WI38 (cell line): ENCODE data around the gene TSPO2.

ENCODE experiments used
- H3K4me3 ChIP-seq: 2 replicates; pipeline ENCODE4 v1.5.1; 2011; ENCODE audit warnings: low read depth, mild to moderate bottlenecking, control low read depth, low read length
- CTCF ChIP-seq: IDR thresholded peaks from 2 replicates; pipeline ENCODE4 v1.5.1; 2012; ENCODE audit warnings: low read depth, mild to moderate bottlenecking, control low read depth, low read length

TSPO2 gene

GRCh38 chr6:41054511-41054910 lies 12.2 kb downstream of the TSPO2 start:
- H3K4me3 ChIP-seq, result no peak overlapping the region
- TF ChIP-seq CTCF, result no peak

GRCh38 chr6:41055149-41055548 lies 12.9 kb downstream of the TSPO2 start:
- TF ChIP-seq CTCF, result no peak

GRCh38 chr6:41056768-41057490 lies 14.7 kb downstream of the TSPO2 start:
- no peak for TF ChIP-seq CTCF
- H3K4me3 ChIP-seq, result no peak overlapping the region

More at GRCh38 chr6:41055149-41055548, 12.9 kb downstream of the TSPO2 start:
- H3K4me3 ChIP-seq, result no peak overlapping the region

GRCh38 chr6:41058783-41059181 lies 16.5 kb downstream of the TSPO2 start:
- no peak overlapping the region for H3K4me3 ChIP-seq
- no peak for TF ChIP-seq CTCF

- TF ChIP-seq CTCF, result no peak
- H3K4me3 ChIP-seq, result no peak overlapping the region
Observed at GRCh38 chr6:41059556-41059955, 17.3 kb downstream of the TSPO2 start.

- no peak for TF ChIP-seq CTCF
Observed at GRCh38 chr6:41061196-41061726, 19.0 kb downstream of the TSPO2 start.

GRCh38 chr6:41062056-41062455 lies 19.8 kb downstream of the TSPO2 start:
- no peak for TF ChIP-seq CTCF
- H3K4me3 ChIP-seq, result no peak overlapping the region

More at GRCh38 chr6:41061196-41061726, 19.0 kb downstream of the TSPO2 start:
- no peak overlapping the region for H3K4me3 ChIP-seq
